ENCODE measurements around the gene OSR1.
"Not testable (repeated sequence)": the region's sequence is repeated elsewhere in the genome, so short reads cannot be mapped to it uniquely, and the experiment has no call there.

- TF ChIP-seq CTCF (conservative IDR thresholded peaks at IDR 0.05; ENCODE audit: low read depth, low read length); MXI1 (IDR thresholded peaks at IDR 0.05; ENCODE audit: borderline replicate concordance, low read depth, low read length); RCOR1 (IDR thresholded peaks at IDR 0.05; ENCODE audit: insufficient replicate concordance, low read length); USF2 (IDR thresholded peaks at IDR 0.05; ENCODE audit: low read depth, low read length); POLR2A (IDR thresholded peaks at IDR 0.05; ENCODE audit: low read depth, low read length); MAFK (IDR thresholded peaks at IDR 0.05; ENCODE audit: low read depth, low read length): not testable (repeated sequence)
These were observed 31.0 kb upstream of the OSR1 start for GRCh38 chr2:19389469-19389868.

All from IMR-90 (cell line).